Measurements from ENCODE around the gene GTPBP6.

GRCh38 chrX:310621-311155 lies 7.9 kb downstream of the GTPBP6 start:
- TF ChIP-seq, protein P1, sequence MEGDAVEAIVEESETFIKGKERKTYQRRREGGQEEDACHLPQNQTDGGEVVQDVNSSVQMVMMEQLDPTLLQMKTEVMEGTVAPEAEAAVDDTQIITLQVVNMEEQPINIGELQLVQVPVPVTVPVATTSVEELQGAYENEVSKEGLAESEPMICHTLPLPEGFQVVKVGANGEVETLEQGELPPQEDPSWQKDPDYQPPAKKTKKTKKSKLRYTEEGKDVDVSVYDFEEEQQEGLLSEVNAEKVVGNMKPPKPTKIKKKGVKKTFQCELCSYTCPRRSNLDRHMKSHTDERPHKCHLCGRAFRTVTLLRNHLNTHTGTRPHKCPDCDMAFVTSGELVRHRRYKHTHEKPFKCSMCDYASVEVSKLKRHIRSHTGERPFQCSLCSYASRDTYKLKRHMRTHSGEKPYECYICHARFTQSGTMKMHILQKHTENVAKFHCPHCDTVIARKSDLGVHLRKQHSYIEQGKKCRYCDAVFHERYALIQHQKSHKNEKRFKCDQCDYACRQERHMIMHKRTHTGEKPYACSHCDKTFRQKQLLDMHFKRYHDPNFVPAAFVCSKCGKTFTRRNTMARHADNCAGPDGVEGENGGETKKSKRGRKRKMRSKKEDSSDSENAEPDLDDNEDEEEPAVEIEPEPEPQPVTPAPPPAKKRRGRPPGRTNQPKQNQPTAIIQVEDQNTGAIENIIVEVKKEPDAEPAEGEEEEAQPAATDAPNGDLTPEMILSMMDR (IDR thresholded peaks at IDR 0.05), result no peak
- TF ChIP-seq POLR2AphosphoS5 (IDR thresholded peaks at IDR 0.05; ENCODE audit: low read depth, low read length), result no peak
- no peak for TF ChIP-seq REST (IDR thresholded peaks at IDR 0.05; ENCODE audit: insufficient read depth in 1 of 2, low read depth in 2 of 2, low read length in 1 of 2)
- TF ChIP-seq SIN3A (IDR thresholded peaks at IDR 0.05; ENCODE audit: borderline replicate concordance, insufficient read depth, low read depth, low read length), result no peak

Measured in Panc1 (cell line).